ENCODE results near the gene CLEC11A. TPM values are rescaled to one million over a fixed set of nuclear protein-coding genes. Genes with fewer than 3 reads are reported as not detected.

CLEC11A gene
- total and polyA plus RNA-seq, 2 of the 8 experiments (the other 6 are each of a cell fraction or from before 2014, with no cell fraction given), result 4.3 to 17.4 TPM

DNA sequence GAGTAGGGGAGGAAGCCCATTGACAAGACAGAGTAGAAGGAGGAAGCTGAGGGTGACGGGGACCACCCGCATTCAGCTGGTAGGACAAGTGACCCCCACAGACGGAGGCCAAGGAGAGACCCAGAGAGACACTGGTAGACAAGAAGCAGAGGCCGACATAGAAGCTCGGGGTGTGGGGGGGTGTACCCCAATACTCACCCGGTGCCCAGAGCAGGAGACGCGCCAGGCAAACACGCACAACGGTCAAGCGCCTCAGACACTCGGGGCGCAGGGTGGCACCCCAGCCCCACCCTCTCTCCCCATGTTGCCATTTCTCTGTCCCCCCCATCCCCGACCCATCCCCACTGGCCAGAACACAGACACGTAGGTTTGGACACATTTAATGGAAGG is 27.1 kb upstream of the CLEC11A start:
- Histone ChIP-seq H3K36me3 (ENCODE audit: control insufficient read depth in 2 of 4, insufficient read depth in 4 of 4, low read length in 3 of 4) (no peaks in the 10 kb centered on the region), H2AK5ac (ENCODE audit: low read depth, low read length) (peak overlapping the region; percentile 53; the same call in 1 of the 2 replicates), H3K14ac (ENCODE audit: insufficient read length) (no peak overlapping the region), H2BK15ac (ENCODE audit: low read length) (no peak overlapping the region), H3K79me1 (ENCODE audit: low read depth, low read length) (no peaks in the 10 kb centered on the region), H2BK20ac (ENCODE audit: low read length) (peak overlapping the region; percentile 72; the same call in 1 of the 2 replicates), H4K91ac (replicated peaks; ENCODE audit: insufficient read length, low read length) (peak overlapping the region; percentile 54), H2BK5ac (ENCODE audit: low read depth, low read length) (peak overlapping the region; percentile 44; the same call in 1 of the 2 replicates), H2AFZ (ENCODE audit: low read length) (no peak overlapping the region), H3K9me3 (ENCODE audit: insufficient read depth in 2 of 2, low read depth in 1 of 2, low read length in 1 of 2) (no peaks in the 10 kb centered on the region), H3K4me2 (ENCODE audit: insufficient read depth in 1 of 2, low read depth in 2 of 2, low read length in 2 of 2) (peak overlapping the region; percentile 86 to 98), H3K9ac (replicated peaks in 1 of 4; ENCODE audit: extremely low read depth in 1 of 4, low read depth in 3 of 4, low read length in 3 of 4) (no peak overlapping the region), H3K4ac (replicated peaks; ENCODE audit: insufficient read length, low read depth, low read length) (no peak overlapping the region), H2BK12ac (ENCODE audit: low read depth, low read length) (peak overlapping the region; percentile 71; the same call in 1 of the 2 replicates), H3K79me2 (ENCODE audit: control insufficient read depth in 1 of 2, insufficient read depth in 2 of 2, low read length in 2 of 2) (no peaks in the 10 kb centered on the region), H2BK120ac (replicated peaks; ENCODE audit: low read depth, low read length) (no peak overlapping the region), H3K18ac (ENCODE audit: extremely low read depth, low read length) (peak overlapping the region; percentile 78), H4K5ac (ENCODE audit: insufficient read length, low read depth, low read length) (no peak overlapping the region), H3K23me2 (ENCODE audit: low read depth, low read length) (peaks cover 17% of the 10 kb centered on the region), H3K23ac (ENCODE audit: insufficient read length) (no peak overlapping the region), H3K27me3 (replicated peaks in 1 of 4; ENCODE audit: control insufficient read depth in 3 of 4, extremely low read depth in 1 of 4, insufficient read depth in 3 of 4, low read length in 3 of 4) (peaks cover 9 to 75% (median 68%) of the 10 kb centered on the region in 4 experiments), H4K8ac (ENCODE audit: extremely low read depth, insufficient read depth, low read length) (peak overlapping the region; percentile 57), H3K56ac (replicated peaks; ENCODE audit: insufficient read length, low read depth, low read length) (no peak overlapping the region), H3K4me1 (replicated peaks in 1 of 4; ENCODE audit: control insufficient read depth in 3 of 4, insufficient read depth in 4 of 4, low read length in 3 of 4) (peaks cover 0 to 24% (median 21%) of the 10 kb centered on the region in 4 experiments; a peak in 6 of 7 replicates), H3K4me3 (ENCODE audit: extremely low read depth in 1 of 4, insufficient read depth in 2 of 4, low read depth in 3 of 4, low read length in 4 of 4) (peak overlapping the region; percentile 43 to 60 (median 48); a peak in 5 of 8 replicates), H3K27ac (ENCODE audit: low read depth, low read length) (no peak overlapping the region), H4K20me1 (replicated peaks in 1 of 2; ENCODE audit: control insufficient read depth in 1 of 2, insufficient read depth in 2 of 2, low read length in 2 of 2) (peaks cover 0 to 26% of the 10 kb centered on the region in 2 experiments)
- FAIRE-seq (no peak), DNase-seq (ENCODE audit: low read depth in 1 of 2, low spot score in 2 of 2) (no peak)
- WGBS, 2 experiments (ENCODE audit: extremely low coverage in 1 of 2, insufficient coverage in 1 of 2, insufficient read length in 1 of 2, insufficient replicate concordance in 2 of 2, low coverage in 1 of 2, low lambda C conversion rate in 2 of 2, missing lambda C conversion rate in 1 of 2), result 61% methylated on average over 6 of the region's 15 CpGs; no CpG with 5 or more reads in 1 of the 2 experiments
- ChIA-PET CTCF (ENCODE audit: partially characterized antibody) (interaction anchor here (0.6 to 1.7 kb wide), 6 partner anchors 8 to 1198 kb away, joined by 3 to 11 read pairs (median 4); no protein-coding TSS in a partner anchor), POLR2A (ENCODE audit: partially characterized antibody) (interaction anchor here (0.5 to 1.6 kb wide), 5 partner anchors 9 to 86 kb away, joined by 3 to 5 read pairs (median 4); no protein-coding TSS in a partner anchor)
- TF ChIP-seq KDM4A (IDR thresholded peaks at IDR 0.05; ENCODE audit: low read depth, low read length, severe bottlenecking) (no peak), SP1 (IDR thresholded peaks at IDR 0.05; ENCODE audit: low read depth, low read length) (no peak), RBBP5 (IDR thresholded peaks at IDR 0.05; ENCODE audit: borderline replicate concordance, low read depth, low read length) (no peak), RAD21 (IDR thresholded peaks at IDR 0.05 in 1 of 2, conservative IDR thresholded peaks at IDR 0.05 in 1 of 2; ENCODE audit: low read depth in 2 of 2, low read length in 2 of 2) (no peak), RXRA (IDR thresholded peaks at IDR 0.05; ENCODE audit: insufficient read depth, low read depth, low read length) (no peak), HDAC6 (IDR thresholded peaks at IDR 0.05; ENCODE audit: low read depth, low read length) (no peak), MAFK (IDR thresholded peaks at IDR 0.05; ENCODE audit: low read depth, low read length) (no peak), CBX8 (IDR thresholded peaks at IDR 0.05; ENCODE audit: borderline replicate concordance, low read depth, low read length) (no peak), JUN (IDR thresholded peaks at IDR 0.05; ENCODE audit: low read depth, low read length) (no peak)
- TF ChIP-seq, protein P1, sequence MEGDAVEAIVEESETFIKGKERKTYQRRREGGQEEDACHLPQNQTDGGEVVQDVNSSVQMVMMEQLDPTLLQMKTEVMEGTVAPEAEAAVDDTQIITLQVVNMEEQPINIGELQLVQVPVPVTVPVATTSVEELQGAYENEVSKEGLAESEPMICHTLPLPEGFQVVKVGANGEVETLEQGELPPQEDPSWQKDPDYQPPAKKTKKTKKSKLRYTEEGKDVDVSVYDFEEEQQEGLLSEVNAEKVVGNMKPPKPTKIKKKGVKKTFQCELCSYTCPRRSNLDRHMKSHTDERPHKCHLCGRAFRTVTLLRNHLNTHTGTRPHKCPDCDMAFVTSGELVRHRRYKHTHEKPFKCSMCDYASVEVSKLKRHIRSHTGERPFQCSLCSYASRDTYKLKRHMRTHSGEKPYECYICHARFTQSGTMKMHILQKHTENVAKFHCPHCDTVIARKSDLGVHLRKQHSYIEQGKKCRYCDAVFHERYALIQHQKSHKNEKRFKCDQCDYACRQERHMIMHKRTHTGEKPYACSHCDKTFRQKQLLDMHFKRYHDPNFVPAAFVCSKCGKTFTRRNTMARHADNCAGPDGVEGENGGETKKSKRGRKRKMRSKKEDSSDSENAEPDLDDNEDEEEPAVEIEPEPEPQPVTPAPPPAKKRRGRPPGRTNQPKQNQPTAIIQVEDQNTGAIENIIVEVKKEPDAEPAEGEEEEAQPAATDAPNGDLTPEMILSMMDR (IDR thresholded peaks at IDR 0.05; ENCODE audit: control extremely low read depth in 1 of 3, insufficient read depth in 1 of 3, low read depth in 1 of 3, low read length in 3 of 3), result no peak
